Liver (tissue), 9 donors: ENCODE measurements around the gene TRIM26. TPM values are rescaled to one million over a fixed set of nuclear protein-coding genes. Genes with fewer than 3 reads are reported as not detected.

Source experiments
- DNase-seq: peaks from one replicate; pipeline ENCODE4 v3.0.0-alpha.2; 2017; ENCODE audit warnings: low spot score
- H3K27ac ChIP-seq, 2 donors: one replicate each; pipeline ENCODE4 v1.7.0; 2013; ENCODE audit warnings: inconsistent platforms in 2 of 2, low read length in 2 of 2, control low read depth in 1 of 2, low read depth in 1 of 2, mild to moderate bottlenecking in 1 of 2
- H3K27me3 ChIP-seq, 4 donors: one replicate each; pipeline versions ENCODE4 v1.6.1 to v1.7.0; 2013; ENCODE audit warnings: low read length in 3 of 4, inconsistent platforms in 1 of 4, mild to moderate bottlenecking in 1 of 4, moderate library complexity in 1 of 4; ENCODE audit not compliant: control insufficient read depth in 4 of 4, insufficient read depth in 4 of 4
- H3K36me3 ChIP-seq, 4 donors: one replicate each; pipeline versions ENCODE4 v1.6.1 to v1.7.0; 2013; ENCODE audit warnings: low read length in 3 of 4, mild to moderate bottlenecking in 3 of 4, low read depth in 1 of 4, moderate library complexity in 1 of 4; ENCODE audit not compliant: control insufficient read depth in 4 of 4, insufficient read depth in 3 of 4
- H3K4me1 ChIP-seq, 4 donors: one replicate each; pipeline versions ENCODE4 v1.6.1 to v1.7.0; 2013; ENCODE audit warnings: low read length in 3 of 4, mild to moderate bottlenecking in 3 of 4, moderate library complexity in 1 of 4; ENCODE audit not compliant: control insufficient read depth in 4 of 4, insufficient read depth in 4 of 4
- H3K4me3 ChIP-seq, 3 donors: one replicate each; pipeline versions ENCODE4 v1.6.1 to v1.7.0; 2013; ENCODE audit warnings: low read length in 3 of 3, control low read depth in 1 of 3, low read depth in 1 of 3, mild to moderate bottlenecking in 1 of 3
- H3K9ac ChIP-seq, 2 donors: one replicate each; pipeline ENCODE4 v1.7.0; 2013; ENCODE audit warnings: low read length in 2 of 2, mild to moderate bottlenecking in 2 of 2, moderate library complexity in 2 of 2, control low read depth in 1 of 2, low read depth in 1 of 2
- H3K9me3 ChIP-seq, 4 donors: one replicate each; pipeline versions ENCODE4 v1.6.1 to v1.7.0; 2013; ENCODE audit warnings: low read length in 3 of 4; ENCODE audit not compliant: control insufficient read depth in 4 of 4
- EGR1 ChIP-seq, 2 donors: IDR thresholded peaks; 2 replicates each; pipeline ENCODE4 v1.6.1; 2016 to 2018; ENCODE audit warnings: antibody characterized with exemption in 2 of 2, low read depth in 2 of 2
- FOXA1 ChIP-seq: IDR thresholded peaks from 2 replicates; pipeline ENCODE4 v1.6.1; 2016; ENCODE audit warnings: antibody characterized with exemption
- FOXA2 ChIP-seq: IDR thresholded peaks from 2 replicates; pipeline ENCODE4 v1.6.1; 2016; ENCODE audit warnings: antibody characterized with exemption
- GABPA ChIP-seq, 2 donors: IDR thresholded peaks in 1 of 2; conservative IDR thresholded peaks in 1 of 2; 2 replicates each; pipeline ENCODE4 v1.6.1; 2016; ENCODE audit warnings: antibody characterized with exemption in 2 of 2, mild to moderate bottlenecking in 1 of 2, moderate library complexity in 1 of 2
- HNF4A ChIP-seq, 2 donors: conservative IDR thresholded peaks; 2 replicates each; pipeline ENCODE4 v1.6.1; 2016; ENCODE audit warnings: antibody characterized with exemption in 2 of 2, mild to moderate bottlenecking in 2 of 2
- HNF4G ChIP-seq: IDR thresholded peaks from 2 replicates; pipeline ENCODE4 v1.6.1; 2016; ENCODE audit warnings: antibody characterized with exemption
- JUND ChIP-seq, 2 donors: IDR thresholded peaks; 2 replicates each; pipeline ENCODE4 v1.6.1; 2016; ENCODE audit warnings: antibody characterized with exemption in 2 of 2
- NR2F2 ChIP-seq: IDR thresholded peaks from 2 replicates; pipeline ENCODE4 v1.6.1; 2016; ENCODE audit warnings: antibody characterized with exemption
- RAD21 ChIP-seq, 2 donors: IDR thresholded peaks; 2 replicates each; pipeline ENCODE4 v1.6.1; 2016; ENCODE audit warnings: antibody characterized with exemption in 2 of 2, mild to moderate bottlenecking in 2 of 2
- RXRA ChIP-seq, 2 donors: IDR thresholded peaks; 2 replicates each; pipeline ENCODE4 v1.6.1; 2017 to 2018; ENCODE audit warnings: antibody characterized with exemption in 2 of 2, mild to moderate bottlenecking in 1 of 2
- SP1 ChIP-seq: IDR thresholded peaks from 2 replicates; pipeline ENCODE4 v1.6.1; 2018; ENCODE audit warnings: antibody characterized with exemption, mild to moderate bottlenecking
- TAF1 ChIP-seq: conservative IDR thresholded peaks from 2 replicates; pipeline ENCODE4 v1.6.1; 2016; ENCODE audit warnings: antibody characterized with exemption, mild to moderate bottlenecking
- YY1 ChIP-seq: IDR thresholded peaks from 2 replicates; pipeline ENCODE4 v1.6.1; 2016; ENCODE audit warnings: antibody characterized with exemption, mild to moderate bottlenecking
- WGBS: extraction: QIAGEN DNeasy Blood & Tissue Kit; methylation state at CpG from one replicate; pipeline ENCODE4 v1.1.7; 2013; 5-methylcytosine and 5-hydroxymethylcytosine counted together
- polyA plus RNA-seq, 2 donors: library from polyadenylated mRNA; stranded (reverse) in 1 of 2; unstranded in 1 of 2; fragments of 200-250 nt in 1 of 2; fragments of >200 nt in 1 of 2; fragmentation: Nextera tagmentation in 1 of 2; extraction: Ambion mirVana in 1 of 2; gene quantifications; one replicate each; pipeline versions ENCODE4 v1.2.1 to v1.2.3, GENCODE V29; 2013 to 2015
- total RNA-seq, 2 donors: library from RNA; depleted of rRNA; stranded (reverse); fragments of >200 nt; gene quantifications; one replicate each; pipeline ENCODE4 v1.2.3, GENCODE V29; 2014
- TF ChIP-seq, protein P1 (sequence below): IDR thresholded peaks from 2 replicates; pipeline ENCODE4 v1.6.1; 2016; ENCODE audit warnings: antibody characterized with exemption
- TF ChIP-seq, protein P2 (sequence below): IDR thresholded peaks from 2 replicates; pipeline ENCODE4 v1.6.1; 2016; ENCODE audit warnings: antibody characterized with exemption, mild to moderate bottlenecking
- TF ChIP-seq, protein P3 (sequence below): IDR thresholded peaks from 2 replicates; pipeline ENCODE4 v1.6.1; 2016; ENCODE audit warnings: antibody characterized with exemption
- TF ChIP-seq, protein P4 (sequence below): fragments of 150-350 bp; IDR thresholded peaks from 2 replicates; pipeline ENCODE4 v1.5.1; 2017; ENCODE audit warnings: improper control_type of control experiment, low read depth, low read length; ENCODE audit not compliant: missing input control
- TF ChIP-seq, protein P5 (sequence below): IDR thresholded peaks from 2 replicates; pipeline ENCODE4 v1.6.1; 2016; ENCODE audit warnings: antibody characterized with exemption
- donor health status: healthy.
- donor health status: healthy.
- donor health status: healthy.
- donor health status: healthy.
- donor health status: healthy.

TRIM26 gene
- total and polyA plus RNA-seq, 4 donors: 14.9 to 50.1 (median 23.9) TPM

DNA sequence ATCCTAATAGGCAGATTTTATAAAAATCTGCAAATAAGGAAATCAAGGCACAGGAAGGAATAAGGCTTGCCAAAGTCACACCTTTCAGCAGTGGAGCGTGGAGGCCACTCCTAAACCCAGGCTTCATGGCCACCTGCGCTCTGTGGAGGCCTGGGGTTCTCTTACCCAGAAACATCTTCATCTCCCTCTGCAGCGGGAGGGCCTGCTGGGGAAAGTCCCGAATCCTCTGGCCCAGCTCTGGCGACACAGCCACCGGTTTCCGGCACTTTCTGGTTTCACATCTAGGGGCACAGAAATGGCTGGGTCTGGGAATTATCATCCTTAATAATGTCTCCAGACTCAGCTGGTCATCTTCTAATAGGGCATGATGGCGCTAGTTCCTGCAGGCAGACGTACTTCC is 56.4 kb downstream of the TRIM26 start:
- no peak for TF ChIP-seq RAD21 (IDR thresholded peaks at IDR 0.05)
- no peak for TF ChIP-seq RXRA (IDR thresholded peaks at IDR 0.05)
- no peak for TF ChIP-seq HNF4A (conservative IDR thresholded peaks at IDR 0.05)
- TF ChIP-seq HNF4G: no peak
- TF ChIP-seq SP1: no peak
- TF ChIP-seq YY1: no peak
- H3K4me1 ChIP-seq: peaks cover 0 to 23% (median 10%) of the 10 kb centered on the region in 4 donors
- no peak overlapping the region for H3K27ac ChIP-seq
- no peaks in the 10 kb centered on the region for H3K27me3 ChIP-seq
- no peak overlapping the region for H3K4me3 ChIP-seq
- H3K9me3 ChIP-seq: no peaks in the 10 kb centered on the region
- 90% methylated on average over 9 of the region's 9 CpGs for WGBS
- no peak overlapping the region for H3K9ac ChIP-seq
- DNase-seq: no peak
- H3K36me3 ChIP-seq: no peaks in the 10 kb centered on the region

DNA sequence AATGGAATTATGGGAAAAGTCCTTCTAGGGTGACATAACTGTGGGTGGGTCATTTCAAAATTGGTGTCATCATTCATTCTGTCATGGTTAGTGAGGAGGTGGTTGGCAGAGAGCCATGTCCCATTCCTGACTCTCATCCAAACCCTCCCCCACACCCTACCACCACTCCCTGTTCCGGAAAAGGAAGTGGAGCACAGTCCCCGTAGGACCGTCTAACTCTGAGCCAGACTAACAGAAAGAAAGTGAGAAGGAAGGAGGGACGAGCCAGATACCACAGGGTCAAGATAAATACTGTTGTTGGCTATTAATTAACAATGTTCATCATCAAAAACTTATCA is 57.0 kb downstream of the TRIM26 start:
- H3K4me3 ChIP-seq: no peak overlapping the region
- no peak overlapping the region for H3K9ac ChIP-seq
- TF ChIP-seq, protein P1, sequence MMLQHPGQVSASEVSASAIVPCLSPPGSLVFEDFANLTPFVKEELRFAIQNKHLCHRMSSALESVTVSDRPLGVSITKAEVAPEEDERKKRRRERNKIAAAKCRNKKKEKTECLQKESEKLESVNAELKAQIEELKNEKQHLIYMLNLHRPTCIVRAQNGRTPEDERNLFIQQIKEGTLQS: no peak
- TF ChIP-seq YY1 (no peak), JUND (IDR thresholded peaks at IDR 0.05) (no peak), RXRA (IDR thresholded peaks at IDR 0.05) (peak in 1 of 2 donors; percentile 32), RAD21 (IDR thresholded peaks at IDR 0.05) (no peak), HNF4G (no peak), FOXA2 (no peak), TAF1 (no peak), SP1 (peak; percentile 61), EGR1 (IDR thresholded peaks at IDR 0.05; ENCODE audit: low read depth in 2 of 2) (no peak), FOXA1 (no peak), GABPA (IDR thresholded peaks at IDR 0.05 in 1 of 2, conservative IDR thresholded peaks at IDR 0.05 in 1 of 2) (peak; percentile 74 to 81), NR2F2 (peak; percentile 8), HNF4A (conservative IDR thresholded peaks at IDR 0.05) (peak in 1 of 2 donors; percentile 12)
- TF ChIP-seq, protein P2, sequence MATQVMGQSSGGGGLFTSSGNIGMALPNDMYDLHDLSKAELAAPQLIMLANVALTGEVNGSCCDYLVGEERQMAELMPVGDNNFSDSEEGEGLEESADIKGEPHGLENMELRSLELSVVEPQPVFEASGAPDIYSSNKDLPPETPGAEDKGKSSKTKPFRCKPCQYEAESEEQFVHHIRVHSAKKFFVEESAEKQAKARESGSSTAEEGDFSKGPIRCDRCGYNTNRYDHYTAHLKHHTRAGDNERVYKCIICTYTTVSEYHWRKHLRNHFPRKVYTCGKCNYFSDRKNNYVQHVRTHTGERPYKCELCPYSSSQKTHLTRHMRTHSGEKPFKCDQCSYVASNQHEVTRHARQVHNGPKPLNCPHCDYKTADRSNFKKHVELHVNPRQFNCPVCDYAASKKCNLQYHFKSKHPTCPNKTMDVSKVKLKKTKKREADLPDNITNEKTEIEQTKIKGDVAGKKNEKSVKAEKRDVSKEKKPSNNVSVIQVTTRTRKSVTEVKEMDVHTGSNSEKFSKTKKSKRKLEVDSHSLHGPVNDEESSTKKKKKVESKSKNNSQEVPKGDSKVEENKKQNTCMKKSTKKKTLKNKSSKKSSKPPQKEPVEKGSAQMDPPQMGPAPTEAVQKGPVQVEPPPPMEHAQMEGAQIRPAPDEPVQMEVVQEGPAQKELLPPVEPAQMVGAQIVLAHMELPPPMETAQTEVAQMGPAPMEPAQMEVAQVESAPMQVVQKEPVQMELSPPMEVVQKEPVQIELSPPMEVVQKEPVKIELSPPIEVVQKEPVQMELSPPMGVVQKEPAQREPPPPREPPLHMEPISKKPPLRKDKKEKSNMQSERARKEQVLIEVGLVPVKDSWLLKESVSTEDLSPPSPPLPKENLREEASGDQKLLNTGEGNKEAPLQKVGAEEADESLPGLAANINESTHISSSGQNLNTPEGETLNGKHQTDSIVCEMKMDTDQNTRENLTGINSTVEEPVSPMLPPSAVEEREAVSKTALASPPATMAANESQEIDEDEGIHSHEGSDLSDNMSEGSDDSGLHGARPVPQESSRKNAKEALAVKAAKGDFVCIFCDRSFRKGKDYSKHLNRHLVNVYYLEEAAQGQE: no peak
- TF ChIP-seq, protein P3, sequence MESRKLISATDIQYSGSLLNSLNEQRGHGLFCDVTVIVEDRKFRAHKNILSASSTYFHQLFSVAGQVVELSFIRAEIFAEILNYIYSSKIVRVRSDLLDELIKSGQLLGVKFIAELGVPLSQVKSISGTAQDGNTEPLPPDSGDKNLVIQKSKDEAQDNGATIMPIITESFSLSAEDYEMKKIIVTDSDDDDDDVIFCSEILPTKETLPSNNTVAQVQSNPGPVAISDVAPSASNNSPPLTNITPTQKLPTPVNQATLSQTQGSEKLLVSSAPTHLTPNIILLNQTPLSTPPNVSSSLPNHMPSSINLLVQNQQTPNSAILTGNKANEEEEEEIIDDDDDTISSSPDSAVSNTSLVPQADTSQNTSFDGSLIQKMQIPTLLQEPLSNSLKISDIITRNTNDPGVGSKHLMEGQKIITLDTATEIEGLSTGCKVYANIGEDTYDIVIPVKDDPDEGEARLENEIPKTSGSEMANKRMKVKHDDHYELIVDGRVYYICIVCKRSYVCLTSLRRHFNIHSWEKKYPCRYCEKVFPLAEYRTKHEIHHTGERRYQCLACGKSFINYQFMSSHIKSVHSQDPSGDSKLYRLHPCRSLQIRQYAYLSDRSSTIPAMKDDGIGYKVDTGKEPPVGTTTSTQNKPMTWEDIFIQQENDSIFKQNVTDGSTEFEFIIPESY: no peak
- TF ChIP-seq, protein P4, sequence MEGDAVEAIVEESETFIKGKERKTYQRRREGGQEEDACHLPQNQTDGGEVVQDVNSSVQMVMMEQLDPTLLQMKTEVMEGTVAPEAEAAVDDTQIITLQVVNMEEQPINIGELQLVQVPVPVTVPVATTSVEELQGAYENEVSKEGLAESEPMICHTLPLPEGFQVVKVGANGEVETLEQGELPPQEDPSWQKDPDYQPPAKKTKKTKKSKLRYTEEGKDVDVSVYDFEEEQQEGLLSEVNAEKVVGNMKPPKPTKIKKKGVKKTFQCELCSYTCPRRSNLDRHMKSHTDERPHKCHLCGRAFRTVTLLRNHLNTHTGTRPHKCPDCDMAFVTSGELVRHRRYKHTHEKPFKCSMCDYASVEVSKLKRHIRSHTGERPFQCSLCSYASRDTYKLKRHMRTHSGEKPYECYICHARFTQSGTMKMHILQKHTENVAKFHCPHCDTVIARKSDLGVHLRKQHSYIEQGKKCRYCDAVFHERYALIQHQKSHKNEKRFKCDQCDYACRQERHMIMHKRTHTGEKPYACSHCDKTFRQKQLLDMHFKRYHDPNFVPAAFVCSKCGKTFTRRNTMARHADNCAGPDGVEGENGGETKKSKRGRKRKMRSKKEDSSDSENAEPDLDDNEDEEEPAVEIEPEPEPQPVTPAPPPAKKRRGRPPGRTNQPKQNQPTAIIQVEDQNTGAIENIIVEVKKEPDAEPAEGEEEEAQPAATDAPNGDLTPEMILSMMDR: no peak
- TF ChIP-seq, protein P5, sequence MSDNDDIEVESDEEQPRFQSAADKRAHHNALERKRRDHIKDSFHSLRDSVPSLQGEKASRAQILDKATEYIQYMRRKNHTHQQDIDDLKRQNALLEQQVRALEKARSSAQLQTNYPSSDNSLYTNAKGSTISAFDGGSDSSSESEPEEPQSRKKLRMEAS: no peak
- WGBS: 39% methylated on average over 4 of the region's 4 CpGs
- DNase-seq: no peak
- H3K27me3 ChIP-seq: no peaks in the 10 kb centered on the region
- H3K9me3 ChIP-seq: no peaks in the 10 kb centered on the region
- H3K4me1 ChIP-seq: peaks cover 0 to 23% (median 10%) of the 10 kb centered on the region in 4 donors
- no peak overlapping the region for H3K27ac ChIP-seq
- no peaks in the 10 kb centered on the region for H3K36me3 ChIP-seq
